DOHH2 (cell line): ENCODE data around the gene ZFPL1.

Source experiments
- EZH2phosphoT487 ChIP-seq: fragments of 200-600 bp; sonication (generic); IDR thresholded peaks from 2 replicates; pipeline ENCODE4 v1.6.1; 2017; ENCODE audit warnings: borderline replicate concordance, mild to moderate bottlenecking, antibody characterized with exemption, low read length, moderate library complexity, mixed read lengths
- TF ChIP-seq, protein P1 (sequence below): fragments of 200-600 bp; sonication (generic); IDR thresholded peaks from one replicate; pipeline ENCODE4 v1.5.1; 2014; ENCODE audit warnings: antibody characterized with exemption, mild to moderate bottlenecking, low read depth, low read length; ENCODE audit not compliant: poor library complexity, severe bottlenecking

DNA sequence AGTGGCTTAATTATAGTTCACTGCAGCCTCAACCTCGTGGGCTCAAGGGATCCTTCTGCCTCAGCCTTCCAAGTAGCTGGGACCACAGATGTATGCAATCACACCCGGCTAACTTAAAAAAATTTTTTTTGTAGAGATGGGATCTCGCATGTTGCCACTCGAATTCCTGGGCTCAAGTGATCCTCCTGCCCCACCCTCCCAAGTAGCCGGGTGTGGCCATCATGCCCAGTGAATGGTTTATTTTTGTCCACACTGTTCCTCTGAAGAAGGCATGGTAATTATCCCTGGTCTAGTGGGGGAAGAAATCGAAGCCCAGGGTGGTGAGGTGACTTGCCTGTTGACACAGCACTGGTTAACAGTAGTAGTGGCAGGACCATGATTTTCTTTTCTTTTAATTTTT lies 41.1 kb upstream of the ZFPL1 start:
- TF ChIP-seq, protein P1, sequence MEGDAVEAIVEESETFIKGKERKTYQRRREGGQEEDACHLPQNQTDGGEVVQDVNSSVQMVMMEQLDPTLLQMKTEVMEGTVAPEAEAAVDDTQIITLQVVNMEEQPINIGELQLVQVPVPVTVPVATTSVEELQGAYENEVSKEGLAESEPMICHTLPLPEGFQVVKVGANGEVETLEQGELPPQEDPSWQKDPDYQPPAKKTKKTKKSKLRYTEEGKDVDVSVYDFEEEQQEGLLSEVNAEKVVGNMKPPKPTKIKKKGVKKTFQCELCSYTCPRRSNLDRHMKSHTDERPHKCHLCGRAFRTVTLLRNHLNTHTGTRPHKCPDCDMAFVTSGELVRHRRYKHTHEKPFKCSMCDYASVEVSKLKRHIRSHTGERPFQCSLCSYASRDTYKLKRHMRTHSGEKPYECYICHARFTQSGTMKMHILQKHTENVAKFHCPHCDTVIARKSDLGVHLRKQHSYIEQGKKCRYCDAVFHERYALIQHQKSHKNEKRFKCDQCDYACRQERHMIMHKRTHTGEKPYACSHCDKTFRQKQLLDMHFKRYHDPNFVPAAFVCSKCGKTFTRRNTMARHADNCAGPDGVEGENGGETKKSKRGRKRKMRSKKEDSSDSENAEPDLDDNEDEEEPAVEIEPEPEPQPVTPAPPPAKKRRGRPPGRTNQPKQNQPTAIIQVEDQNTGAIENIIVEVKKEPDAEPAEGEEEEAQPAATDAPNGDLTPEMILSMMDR, result no peak
- no peak for TF ChIP-seq EZH2phosphoT487
